ENCODE measurements around the gene TCF12. TPM values are rescaled to one million over a fixed set of nuclear protein-coding genes. Genes with fewer than 3 reads are reported as not detected.

Gene TCF12
- total and polyA plus RNA-seq, 2 donors (not counting 3 experiments of a cell fraction or from before 2014, with no cell fraction given): 72.1 to 133 TPM

DNA sequence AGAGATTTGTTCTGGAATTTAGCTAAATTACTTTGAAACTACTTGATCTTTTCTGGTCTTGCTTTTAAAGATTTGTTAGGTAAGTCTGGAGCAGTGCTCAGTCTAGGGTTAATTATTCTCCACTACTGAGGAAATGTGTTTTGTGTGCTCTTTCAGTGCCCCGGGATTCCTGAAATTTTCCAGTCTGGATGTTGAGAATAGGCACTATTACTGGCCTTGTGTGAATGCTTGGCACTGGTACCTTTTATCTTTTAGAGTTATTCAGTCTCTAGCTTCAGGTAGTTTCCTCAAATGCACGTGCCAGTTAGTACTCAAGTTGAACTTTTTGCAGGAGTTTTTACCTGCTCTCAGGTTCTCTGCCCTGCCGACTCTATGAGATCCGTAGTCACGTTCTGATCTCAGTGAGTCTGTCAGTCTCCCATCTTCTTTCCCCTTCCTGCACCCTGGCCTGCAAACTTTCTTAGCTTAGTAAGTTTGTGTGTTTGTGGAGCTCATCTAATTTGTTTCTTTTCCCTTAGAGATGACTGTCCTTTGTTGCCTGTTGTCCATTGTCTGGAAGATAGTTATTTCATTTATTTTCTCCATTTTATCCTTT, 39.5 kb downstream of the TCF12 start:
- no peaks in the 10 kb centered on the region for H3K9me1 ChIP-seq (replicated peaks; ENCODE audit: control insufficient read depth, extremely low read depth, insufficient read depth, low read length)
- BruUV-seq (replicated peaks): no TSS peak

GRCh38 chr15:56959318-56959648, 40.8 kb downstream of the TCF12 start:
- no peaks in the 10 kb centered on the region for H3K36me3 ChIP-seq (ENCODE audit: control insufficient read depth in 2 of 2, extremely low read depth in 1 of 2, insufficient read depth in 2 of 2, low read length in 2 of 2)
- H3K79me2 ChIP-seq (ENCODE audit: control insufficient read depth, insufficient read depth, low read length): peaks cover 90% of the 10 kb centered on the region
- no peaks in the 10 kb centered on the region for H3K9me1 ChIP-seq (replicated peaks; ENCODE audit: control insufficient read depth, extremely low read depth, insufficient read depth, low read length)
- peaks cover 32% of the 10 kb centered on the region for H4K20me1 ChIP-seq (replicated peaks; ENCODE audit: control insufficient read depth, extremely low read depth, insufficient read depth, low read length)
- H3K27me3 ChIP-seq (ENCODE audit: control insufficient read depth in 2 of 2, insufficient read depth in 2 of 2, low read length in 2 of 2): no peaks in the 10 kb centered on the region
- FAIRE-seq (no peak), DNase-seq (ENCODE audit: low read depth, low spot score) (no peak)
- H3K27ac ChIP-seq (ENCODE audit: insufficient read depth, low read depth, low read length): no peak overlapping the region
- H3K4me2 ChIP-seq (ENCODE audit: insufficient read depth, low read length): no peak overlapping the region
- dilution Hi-C loops (cut with MboI; ENCODE audit: extremely low pct_ligation_motif_present, low sequenced_read_pairs): no loop called here
- no peaks in the 10 kb centered on the region for H3K9me3 ChIP-seq (replicated peaks; ENCODE audit: control insufficient read depth, insufficient read depth, low read length)
- BruUV-seq (replicated peaks): no TSS peak
- H2AFZ ChIP-seq (ENCODE audit: low read depth, low read length): no peak overlapping the region
- TF ChIP-seq POLR2A (IDR thresholded peaks at IDR 0.05; ENCODE audit: low read depth, low read length) (no peak), POLR2AphosphoS5 (IDR thresholded peaks at IDR 0.05; ENCODE audit: insufficient read depth, low read depth, low read length) (no peak), FOS (IDR thresholded peaks at IDR 0.05; ENCODE audit: borderline replicate concordance, insufficient read depth, low read length) (no peak), MAX (IDR thresholded peaks at IDR 0.05; ENCODE audit: insufficient read depth, insufficient read length) (no peak), EZH2 (IDR thresholded peaks at IDR 0.05; ENCODE audit: borderline replicate concordance, low read depth, low read length, severe bottlenecking) (no peak), MYC (IDR thresholded peaks at IDR 0.05; ENCODE audit: low read depth, low read length) (no peak)
- TF ChIP-seq, protein P1, sequence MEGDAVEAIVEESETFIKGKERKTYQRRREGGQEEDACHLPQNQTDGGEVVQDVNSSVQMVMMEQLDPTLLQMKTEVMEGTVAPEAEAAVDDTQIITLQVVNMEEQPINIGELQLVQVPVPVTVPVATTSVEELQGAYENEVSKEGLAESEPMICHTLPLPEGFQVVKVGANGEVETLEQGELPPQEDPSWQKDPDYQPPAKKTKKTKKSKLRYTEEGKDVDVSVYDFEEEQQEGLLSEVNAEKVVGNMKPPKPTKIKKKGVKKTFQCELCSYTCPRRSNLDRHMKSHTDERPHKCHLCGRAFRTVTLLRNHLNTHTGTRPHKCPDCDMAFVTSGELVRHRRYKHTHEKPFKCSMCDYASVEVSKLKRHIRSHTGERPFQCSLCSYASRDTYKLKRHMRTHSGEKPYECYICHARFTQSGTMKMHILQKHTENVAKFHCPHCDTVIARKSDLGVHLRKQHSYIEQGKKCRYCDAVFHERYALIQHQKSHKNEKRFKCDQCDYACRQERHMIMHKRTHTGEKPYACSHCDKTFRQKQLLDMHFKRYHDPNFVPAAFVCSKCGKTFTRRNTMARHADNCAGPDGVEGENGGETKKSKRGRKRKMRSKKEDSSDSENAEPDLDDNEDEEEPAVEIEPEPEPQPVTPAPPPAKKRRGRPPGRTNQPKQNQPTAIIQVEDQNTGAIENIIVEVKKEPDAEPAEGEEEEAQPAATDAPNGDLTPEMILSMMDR (IDR thresholded peaks at IDR 0.05; ENCODE audit: extremely low read depth in 1 of 2, insufficient read depth in 1 of 2, low read depth in 1 of 2, low read length in 2 of 2): no peak
- H3K4me3 ChIP-seq (replicated peaks in 1 of 3; ENCODE audit: insufficient read depth in 1 of 3, low read depth in 1 of 3, low read length in 3 of 3): no peak overlapping the region
- intact Hi-C loops (cut with micrococcal nuclease): no loop called here
- POLR2A ChIA-PET: no interaction called here
- CTCF ChIA-PET: interaction anchor here (1.4 to 2.2 kb wide), 2 partner anchors 10 to 468 kb away, joined by 4 to 8 read pairs; no protein-coding TSS in a partner anchor
- H3K4me1 ChIP-seq (ENCODE audit: control insufficient read depth, extremely low read depth, insufficient read depth, low read length): no peaks in the 10 kb centered on the region
- no peak overlapping the region for H3K9ac ChIP-seq (replicated peaks; ENCODE audit: extremely low read depth, insufficient read depth, low read length)

More for the DNA sequence above, 39.5 kb downstream of the TCF12 start:
- no peak overlapping the region for H3K4me2 ChIP-seq (ENCODE audit: insufficient read depth, low read length)
- DNase-seq (ENCODE audit: low read depth, low spot score) (peak; percentile 16), FAIRE-seq (no peak)
- no peak overlapping the region for H3K9ac ChIP-seq (replicated peaks; ENCODE audit: extremely low read depth, insufficient read depth, low read length)
- H3K9me3 ChIP-seq (replicated peaks; ENCODE audit: control insufficient read depth, insufficient read depth, low read length): no peaks in the 10 kb centered on the region
- H3K36me3 ChIP-seq (ENCODE audit: control insufficient read depth in 2 of 2, extremely low read depth in 1 of 2, insufficient read depth in 2 of 2, low read length in 2 of 2): no peaks in the 10 kb centered on the region
- no peak overlapping the region for H3K27ac ChIP-seq (ENCODE audit: insufficient read depth, low read depth, low read length)
- H3K4me3 ChIP-seq (replicated peaks in 1 of 3; ENCODE audit: insufficient read depth in 1 of 3, low read depth in 1 of 3, low read length in 3 of 3): no peak overlapping the region
- CTCF ChIA-PET: interaction anchor here (1.1 to 2.2 kb wide), 2 partner anchors 9 to 17 kb away, joined by 3 to 8 read pairs; no protein-coding TSS in a partner anchor
- dilution Hi-C loops (cut with MboI; ENCODE audit: extremely low pct_ligation_motif_present, low sequenced_read_pairs) (no loop called here), intact Hi-C loops (cut with micrococcal nuclease) (no loop called here)
- peaks cover 89% of the 10 kb centered on the region for H3K79me2 ChIP-seq (ENCODE audit: control insufficient read depth, insufficient read depth, low read length)
- no peaks in the 10 kb centered on the region for H3K27me3 ChIP-seq (ENCODE audit: control insufficient read depth in 2 of 2, insufficient read depth in 2 of 2, low read length in 2 of 2)
- TF ChIP-seq POLR2AphosphoS5 (IDR thresholded peaks at IDR 0.05; ENCODE audit: insufficient read depth, low read depth, low read length): no peak
- H3K4me1 ChIP-seq (ENCODE audit: control insufficient read depth, extremely low read depth, insufficient read depth, low read length): no peaks in the 10 kb centered on the region
- POLR2A ChIA-PET: no interaction called here
- peaks cover 39% of the 10 kb centered on the region for H4K20me1 ChIP-seq (replicated peaks; ENCODE audit: control insufficient read depth, extremely low read depth, insufficient read depth, low read length)
- no peak overlapping the region for H2AFZ ChIP-seq (ENCODE audit: low read depth, low read length)
